HG02938 (cell line): ENCODE data around the gene APOA1.

Experiments used
- ATAC-seq: cut with Tn5 transposase; IDR thresholded peaks from one replicate; pipeline ENCODE4 v1.9.1; 2021; ENCODE audit warnings: mild to moderate bottlenecking, moderate library complexity; ENCODE audit not compliant: unreplicated experiment

Gene APOA1

DNA sequence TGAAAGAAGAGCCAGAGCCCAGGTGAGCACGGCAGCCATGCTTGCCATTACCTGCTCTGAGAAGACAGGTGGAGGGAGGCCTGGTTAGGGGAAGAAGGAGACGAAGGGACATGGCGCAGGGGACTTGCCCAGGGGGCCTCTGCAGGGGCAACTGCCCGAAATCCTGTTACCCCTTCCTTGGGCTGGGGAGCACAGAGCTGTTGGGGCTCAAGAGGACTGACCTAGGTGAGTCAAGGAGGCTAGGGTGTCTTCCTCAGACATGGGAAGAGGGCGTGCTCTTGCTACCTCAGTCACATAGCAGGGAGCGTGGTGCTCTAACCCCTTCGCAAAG lies 45.6 kb downstream of the APOA1 start, which contains the start of gene APOA5:
Gene APOA5, minus strand, starts transcription at position 67 of the 331 bp plus-strand sequence. Its CDS starts 19 bp downstream, at position 48.
- no peak for ATAC-seq

DNA sequence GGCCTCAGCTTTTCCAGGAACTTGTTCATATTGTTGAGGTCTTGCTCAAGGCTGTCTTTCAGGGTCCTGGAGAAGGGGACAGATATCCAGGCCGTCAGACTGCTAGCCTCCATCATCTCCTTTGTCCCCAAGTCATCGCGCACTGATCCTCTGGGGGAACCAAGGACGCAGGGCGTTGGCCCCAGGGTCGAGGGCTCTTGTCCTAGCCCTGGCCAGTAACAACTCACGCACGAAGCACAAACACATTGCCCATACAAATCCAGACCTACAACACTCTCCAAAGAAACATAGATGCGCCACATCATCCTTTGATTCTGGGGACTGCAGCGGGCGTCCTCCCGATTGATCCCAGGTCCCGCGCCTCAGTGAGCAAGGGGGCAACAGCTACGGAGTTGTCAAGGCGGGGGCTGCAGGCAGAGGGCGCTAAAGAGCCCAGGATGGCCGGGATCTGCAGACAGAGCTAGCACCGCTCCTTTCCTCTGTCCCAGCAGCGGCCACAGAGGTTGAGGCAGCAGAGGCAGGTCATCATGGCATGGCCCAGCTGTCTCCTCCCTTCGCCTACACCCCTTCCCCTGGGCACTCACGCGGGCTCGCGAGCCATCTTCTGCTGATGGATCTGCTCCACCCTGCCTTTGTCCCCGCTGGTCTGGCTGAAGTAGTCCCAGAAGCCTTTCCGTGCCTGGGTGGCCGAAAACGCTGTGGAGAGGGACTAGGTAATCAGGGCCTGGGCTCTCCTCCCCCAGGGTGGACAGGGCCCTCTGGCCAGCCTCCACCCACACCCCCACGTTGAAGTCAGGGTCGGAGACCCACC lies 46.2 kb downstream of the APOA1 start:
- ATAC-seq: no peak

DNA sequence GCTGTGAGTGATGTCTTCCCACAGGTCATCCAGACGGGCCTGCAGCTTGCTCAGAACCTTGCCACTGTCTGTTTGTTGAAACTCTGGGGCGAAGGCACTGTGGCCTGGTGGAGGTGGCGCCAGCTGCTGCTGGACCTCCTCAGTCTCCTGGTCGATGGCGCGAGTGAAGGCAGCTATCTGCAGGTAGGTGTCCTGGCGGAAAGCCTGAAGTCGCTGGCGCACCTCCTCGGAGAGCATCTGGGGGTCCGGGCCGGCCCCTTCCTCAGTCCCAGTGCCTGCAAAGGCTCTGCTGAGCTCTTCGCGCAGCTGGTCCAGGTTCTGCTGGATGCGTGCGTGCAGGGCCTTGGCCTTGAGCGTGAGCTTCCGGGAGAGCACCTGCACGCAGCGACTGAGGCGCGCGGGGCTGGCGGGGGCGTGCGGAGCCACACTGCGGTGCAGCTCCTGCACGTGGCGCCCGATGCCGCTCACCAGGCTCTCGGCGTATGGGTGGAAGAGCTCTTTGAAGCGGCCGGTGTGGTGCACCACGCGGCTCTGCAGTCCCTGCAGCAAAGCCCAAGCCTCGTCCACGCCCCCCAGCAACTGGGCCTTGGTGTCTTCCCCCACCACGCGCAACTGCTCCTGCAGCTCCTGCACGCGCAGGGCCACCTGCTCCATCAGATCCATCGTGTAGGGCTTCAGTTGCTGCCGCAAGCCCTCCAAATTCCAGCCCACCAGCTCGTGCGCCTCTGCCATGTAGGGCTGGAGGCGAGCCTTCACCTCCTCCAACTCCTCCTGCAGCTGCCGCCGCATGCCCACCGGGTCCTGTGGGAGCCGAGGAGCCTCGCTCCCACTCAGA lies 47.0 kb downstream of the APOA1 start:
- ATAC-seq: no peak

DNA sequence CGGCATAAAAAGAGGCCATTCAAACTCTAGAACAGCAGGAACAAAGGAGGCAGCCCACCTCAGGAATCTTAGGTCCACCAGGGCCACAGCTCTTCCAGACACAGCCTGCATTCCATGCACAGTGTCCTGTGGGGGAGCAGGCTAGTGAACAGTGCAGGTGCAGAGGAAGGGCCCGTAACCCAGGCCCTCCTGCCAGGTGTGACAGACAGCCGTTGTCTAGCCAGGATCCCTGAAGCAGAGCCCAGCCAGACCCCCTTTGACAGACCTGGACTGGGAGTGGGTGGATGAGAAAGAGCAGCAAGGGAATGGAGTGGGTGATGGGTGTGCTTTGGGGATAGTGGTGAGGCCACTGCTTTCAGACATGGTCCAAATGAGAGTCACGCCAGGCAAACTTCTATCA lies 48.4 kb downstream of the APOA1 start:
- no peak for ATAC-seq

DNA sequence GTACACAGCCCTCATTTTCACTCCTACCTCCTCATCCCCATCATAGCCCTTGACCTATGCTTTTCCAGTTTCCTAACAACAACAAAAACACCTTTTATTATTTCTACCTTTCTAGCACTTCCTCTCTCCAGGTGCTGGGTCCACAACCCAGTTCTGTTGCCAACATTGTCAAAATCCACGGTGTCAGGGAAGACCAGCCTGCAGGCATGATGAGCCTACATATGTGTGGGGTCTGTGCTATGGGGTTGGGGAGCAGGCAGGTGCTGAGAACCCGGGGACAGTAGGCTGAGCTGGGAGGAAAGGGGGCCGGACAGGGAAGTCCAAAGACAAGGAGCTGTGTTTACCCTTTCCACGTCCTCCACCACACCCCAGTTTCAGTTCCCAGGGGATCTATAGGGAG lies 48.9 kb downstream of the APOA1 start:
- ATAC-seq: no peak

DNA sequence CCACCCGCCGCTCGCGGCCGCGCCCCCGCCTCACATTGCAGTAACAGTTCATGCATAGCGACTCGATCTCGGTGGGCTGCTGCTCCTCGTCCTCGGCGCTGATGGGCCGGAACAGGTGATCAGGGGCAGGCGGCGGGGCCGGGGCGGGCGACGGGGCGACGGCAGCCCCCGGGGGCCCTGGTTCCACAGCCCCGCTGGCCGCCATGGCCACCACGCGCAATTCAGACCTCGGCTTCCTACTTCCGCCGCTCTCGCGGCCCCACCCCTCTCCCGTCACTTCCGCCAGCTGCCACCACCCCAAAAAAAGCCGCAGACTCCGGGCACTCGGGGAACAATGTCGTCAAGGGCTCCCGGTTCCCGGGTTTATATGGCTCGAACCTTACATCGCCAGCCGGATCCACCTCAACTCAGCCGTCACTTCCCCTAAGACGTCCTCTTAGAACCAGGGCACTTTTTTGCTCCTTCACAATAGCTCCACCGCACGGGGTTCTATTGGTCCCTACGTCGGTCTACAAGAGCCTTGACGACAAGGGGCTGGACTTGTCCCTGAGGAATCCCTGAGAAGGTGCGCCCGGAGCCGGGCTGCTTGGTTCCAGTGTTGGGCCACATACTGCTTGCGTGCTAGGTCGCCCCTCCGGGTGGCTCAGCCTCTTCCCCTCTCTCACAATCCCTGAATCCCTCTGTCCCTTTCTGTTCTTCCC lies 49.5 kb downstream of the APOA1 start, which contains the start of gene ZPR1:
Gene ZPR1, minus strand, starts transcription at position 238 of the 701 bp plus-strand sequence. Its CDS starts 33 bp downstream, at position 205.
- ATAC-seq: peak; percentile 82

DNA sequence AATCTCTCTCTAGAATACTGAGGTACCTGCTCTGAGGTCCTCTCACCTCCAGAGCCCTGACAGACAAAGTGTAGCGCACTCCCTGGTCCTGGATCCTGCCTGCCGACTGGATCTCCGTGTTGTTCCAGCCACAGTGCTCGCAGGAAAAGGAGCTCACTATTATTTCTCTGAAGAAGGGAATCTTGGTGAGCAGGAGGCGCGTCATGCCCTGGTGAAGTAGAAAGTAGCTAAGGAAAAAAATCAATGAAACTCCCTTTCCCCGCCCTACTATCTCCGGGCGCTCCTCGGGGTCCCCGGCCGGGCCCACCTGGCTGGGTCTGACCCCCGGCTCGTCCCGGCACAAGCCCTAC lies 50.0 kb downstream of the APOA1 start:
- no peak for ATAC-seq

DNA sequence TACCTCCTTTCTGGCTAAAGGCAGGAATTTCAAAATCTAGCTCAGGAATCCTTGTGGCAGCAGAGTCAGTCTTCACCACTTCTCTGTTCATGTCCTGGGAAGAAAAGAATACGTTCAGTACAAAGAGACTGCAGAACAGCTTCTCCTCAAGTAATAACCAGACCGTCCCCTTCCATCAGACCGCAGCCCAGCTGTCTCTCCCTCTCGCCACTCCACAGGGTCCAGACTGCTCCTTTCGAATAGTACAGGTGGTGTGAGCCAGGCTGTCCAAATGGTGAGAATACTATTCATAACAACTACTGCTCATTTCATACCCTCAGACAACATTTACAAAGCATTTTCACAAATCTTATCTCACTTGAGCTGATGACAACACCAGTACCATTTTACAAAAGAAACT lies 50.5 kb downstream of the APOA1 start:
- no peak for ATAC-seq

DNA sequence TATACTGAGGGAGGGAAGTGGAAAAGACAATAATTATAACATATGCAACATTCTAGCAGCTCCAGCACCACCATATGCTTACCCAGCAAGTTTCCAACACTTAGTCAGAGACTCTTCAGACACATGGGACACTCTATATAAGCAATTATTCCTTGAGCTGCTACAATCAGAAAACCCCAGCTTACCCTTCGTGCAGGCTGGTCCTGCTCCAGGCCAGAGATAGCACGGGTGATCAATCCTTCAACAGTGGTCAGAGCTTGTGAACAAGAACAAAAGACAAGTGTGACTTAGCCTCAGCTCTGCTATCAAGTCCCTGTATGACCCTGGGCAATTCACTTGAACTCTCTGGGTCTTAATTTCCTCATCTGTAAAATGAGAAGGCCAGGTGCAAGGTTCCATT lies 51.1 kb downstream of the APOA1 start:
- ATAC-seq: no peak
